NCI-H2107 treated with DMSO at 0.1 percent for 48 hours (cell line): ENCODE data around the gene USP47.

Experiments
- DNase-seq: peaks from one replicate; lab custom pipeline; 2025; ENCODE audit not compliant: unreplicated experiment; lab: John Stamatoyannopoulos, UW

Gene USP47

GRCh38 chr11:11841723-11842420 is at the start of gene USP47:
TSS of gene USP47 (plus strand) at chr11:11841972. CDS start at chr11:11842186, 214 bp downstream.
- peak; percentile 69 for DNase-seq

- DNase-seq, result no peak
Measured at GRCh38 chr11:11793073-11793472, 48.7 kb upstream of the USP47 start.

GRCh38 chr11:11798586-11799438 is 43.0 kb upstream of the USP47 start:
- DNase-seq, result peak; percentile 54

GRCh38 chr11:11805228-11805627 is 36.5 kb upstream of the USP47 start:
- no peak for DNase-seq

GRCh38 chr11:11806074-11806473 is 35.7 kb upstream of the USP47 start:
- DNase-seq, result no peak

- DNase-seq, result no peak
Measured at GRCh38 chr11:11806586-11806985, 35.2 kb upstream of the USP47 start.

GRCh38 chr11:11807811-11808782 is 33.7 kb upstream of the USP47 start:
- no peak for DNase-seq

GRCh38 chr11:11808992-11809615 is 32.7 kb upstream of the USP47 start:
- DNase-seq, result no peak

GRCh38 chr11:11810764-11811726 is 30.7 kb upstream of the USP47 start:
- no peak for DNase-seq

- no peak for DNase-seq
Measured at GRCh38 chr11:11813288-11813962, 28.3 kb upstream of the USP47 start.

GRCh38 chr11:11814614-11815452 is 26.9 kb upstream of the USP47 start:
- no peak for DNase-seq

GRCh38 chr11:11816511-11817314 is 25.1 kb upstream of the USP47 start:
- no peak for DNase-seq

- DNase-seq, result no peak
Measured at GRCh38 chr11:11817957-11818356, 23.8 kb upstream of the USP47 start.

GRCh38 chr11:11818529-11819121 is 23.1 kb upstream of the USP47 start:
- no peak for DNase-seq

GRCh38 chr11:11821899-11822298 is 19.9 kb upstream of the USP47 start:
- DNase-seq, result no peak

- DNase-seq, result no peak
Measured at GRCh38 chr11:11822946-11823345, 18.8 kb upstream of the USP47 start.

GRCh38 chr11:11826260-11826659 is 15.5 kb upstream of the USP47 start:
- no peak for DNase-seq
